ENCODE results near the gene TUBGCP6. TPM values are rescaled to one million over a fixed set of nuclear protein-coding genes. Genes with fewer than 3 reads are reported as not detected.

Gene TUBGCP6
- total RNA-seq, 4 donors from 2014 or later: 64.6 to 102 (median 80.3) TPM

DNA sequence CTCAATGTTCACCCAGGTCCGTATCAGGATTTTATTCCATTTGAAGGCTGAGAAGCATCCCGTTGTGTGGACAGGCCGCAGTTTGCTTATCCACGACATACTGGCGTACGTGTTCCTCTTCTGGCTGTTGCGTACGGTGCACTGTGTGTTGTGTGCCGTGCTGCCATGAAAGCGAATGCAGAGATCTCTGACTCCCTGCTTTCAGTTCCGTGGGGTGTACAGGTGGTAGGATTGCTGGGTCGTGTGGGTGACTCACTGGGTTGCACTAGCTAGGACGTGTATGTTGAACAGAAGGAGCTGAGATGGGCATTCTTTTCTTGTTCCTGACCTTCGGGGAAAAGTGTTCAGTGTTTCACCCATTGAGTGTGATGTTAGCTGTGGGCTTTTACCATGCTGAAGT is 33.7 kb downstream of the TUBGCP6 start:
- Histone ChIP-seq H3K27ac (no peak overlapping the region), H3K36me3 (peaks cover 31 to 37% of the 10 kb centered on the region in 2 donors), H3K4me3 (replicated peaks in 1 of 3) (no peak overlapping the region), H3K9me3 (no peaks in the 10 kb centered on the region), H3K4me1 (no peaks in the 10 kb centered on the region), H3K27me3 (no peaks in the 10 kb centered on the region)
- intact Hi-C loops (cut with DNase I): loop anchor here (2.0 to 10.0 kb wide), 2 partner anchors 62 to 286 kb away; no protein-coding TSS in a partner anchor
- 91 to 95% methylated on average over 14 of the region's 14 CpGs for WGBS, 2 donors
- TF ChIP-seq, protein P1, sequence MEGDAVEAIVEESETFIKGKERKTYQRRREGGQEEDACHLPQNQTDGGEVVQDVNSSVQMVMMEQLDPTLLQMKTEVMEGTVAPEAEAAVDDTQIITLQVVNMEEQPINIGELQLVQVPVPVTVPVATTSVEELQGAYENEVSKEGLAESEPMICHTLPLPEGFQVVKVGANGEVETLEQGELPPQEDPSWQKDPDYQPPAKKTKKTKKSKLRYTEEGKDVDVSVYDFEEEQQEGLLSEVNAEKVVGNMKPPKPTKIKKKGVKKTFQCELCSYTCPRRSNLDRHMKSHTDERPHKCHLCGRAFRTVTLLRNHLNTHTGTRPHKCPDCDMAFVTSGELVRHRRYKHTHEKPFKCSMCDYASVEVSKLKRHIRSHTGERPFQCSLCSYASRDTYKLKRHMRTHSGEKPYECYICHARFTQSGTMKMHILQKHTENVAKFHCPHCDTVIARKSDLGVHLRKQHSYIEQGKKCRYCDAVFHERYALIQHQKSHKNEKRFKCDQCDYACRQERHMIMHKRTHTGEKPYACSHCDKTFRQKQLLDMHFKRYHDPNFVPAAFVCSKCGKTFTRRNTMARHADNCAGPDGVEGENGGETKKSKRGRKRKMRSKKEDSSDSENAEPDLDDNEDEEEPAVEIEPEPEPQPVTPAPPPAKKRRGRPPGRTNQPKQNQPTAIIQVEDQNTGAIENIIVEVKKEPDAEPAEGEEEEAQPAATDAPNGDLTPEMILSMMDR (IDR thresholded peaks at IDR 0.05): no peak
- TF ChIP-seq POLR2A (IDR thresholded peaks at IDR 0.05): no peak
- no peak for DNase-seq

DNA sequence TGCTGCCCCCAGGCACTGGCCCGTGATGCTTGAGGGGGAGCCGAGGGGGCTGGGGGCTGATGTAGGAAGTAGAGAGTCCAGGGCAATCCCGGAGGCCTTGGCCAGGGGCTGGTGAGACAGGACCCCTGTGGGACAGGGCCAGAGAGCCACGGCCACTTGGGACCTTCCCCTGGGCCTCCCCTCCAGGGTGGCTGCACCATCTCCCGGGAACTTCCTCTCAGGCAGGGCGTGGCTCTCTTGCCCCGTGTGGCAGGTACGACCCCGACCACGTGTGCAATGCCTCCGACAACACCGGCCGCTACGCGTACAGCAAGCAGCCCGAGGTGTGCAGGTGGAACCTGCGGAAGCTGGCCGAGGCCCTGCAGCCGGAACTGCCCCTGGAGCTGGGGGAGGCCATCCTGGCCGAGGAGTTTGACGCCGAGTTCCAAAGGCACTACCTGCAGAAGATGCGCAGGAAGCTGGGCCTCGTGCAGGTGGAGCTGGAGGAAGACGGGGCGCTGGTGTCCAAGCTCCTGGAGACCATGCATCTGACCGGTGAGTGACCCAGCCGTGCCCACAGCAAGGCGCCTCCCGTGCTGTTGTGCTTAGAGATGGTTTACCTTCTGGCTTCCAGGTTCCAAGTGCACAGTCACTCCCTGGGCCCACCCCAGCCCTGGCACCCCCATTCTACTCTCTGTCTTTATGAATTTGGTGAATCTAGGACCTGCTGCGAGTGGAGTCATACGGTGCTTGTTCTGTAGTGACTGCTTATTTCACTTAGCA is 34.3 kb downstream of the TUBGCP6 start:
- H3K27me3 ChIP-seq: no peaks in the 10 kb centered on the region
- no peak overlapping the region for H3K4me3 ChIP-seq (replicated peaks in 1 of 3)
- no peak overlapping the region for H3K27ac ChIP-seq
- 96 to 98% methylated on average over 5 to 27 of the region's 32 CpGs for WGBS, 2 donors
- no peak for DNase-seq
- no peaks in the 10 kb centered on the region for H3K4me1 ChIP-seq
- H3K36me3 ChIP-seq: peaks cover 25 to 31% of the 10 kb centered on the region in 2 donors
- intact Hi-C loops (cut with DNase I): loop anchor here (2.0 to 10.0 kb wide), 2 partner anchors 62 to 286 kb away; no protein-coding TSS in a partner anchor
- no peak for TF ChIP-seq POLR2A (IDR thresholded peaks at IDR 0.05)
- TF ChIP-seq, protein P1 (IDR thresholded peaks at IDR 0.05): no peak
- no peaks in the 10 kb centered on the region for H3K9me3 ChIP-seq

DNA sequence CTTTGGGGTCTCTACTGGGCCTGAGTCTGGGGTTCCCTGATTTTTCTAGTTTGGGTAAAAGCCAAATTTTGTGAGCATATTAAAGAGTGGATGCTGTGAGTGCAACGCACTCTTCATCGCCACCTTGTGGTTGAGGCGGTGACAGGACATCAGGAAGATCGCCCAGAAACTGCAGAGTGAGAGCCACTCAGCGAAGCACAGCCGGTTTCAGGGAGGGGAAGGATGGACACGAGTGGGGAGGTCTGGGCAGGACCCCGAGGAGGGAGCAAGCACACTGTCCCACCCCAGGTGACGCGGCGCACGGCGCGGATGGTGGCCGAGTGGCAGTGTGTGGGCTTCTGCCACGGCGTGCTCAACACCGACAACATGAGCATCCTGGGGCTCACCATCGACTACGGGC is 34.9 kb downstream of the TUBGCP6 start:
- Histone ChIP-seq H3K4me3 (replicated peaks in 1 of 3) (no peak overlapping the region), H3K27ac (no peak overlapping the region), H3K4me1 (no peaks in the 10 kb centered on the region), H3K9me3 (no peaks in the 10 kb centered on the region), H3K36me3 (peaks cover 24 to 30% of the 10 kb centered on the region in 2 donors), H3K27me3 (no peaks in the 10 kb centered on the region)
- TF ChIP-seq, protein P1 (IDR thresholded peaks at IDR 0.05): peak; percentile 72 to 87 (median 79)
- no peak for TF ChIP-seq POLR2A (IDR thresholded peaks at IDR 0.05)
- 53 to 64% methylated on average over 15 to 20 of the region's 20 CpGs for WGBS, 2 donors
- intact Hi-C loops (cut with DNase I): loop anchor here (2.0 to 10.0 kb wide), 2 partner anchors 61 to 285 kb away; no protein-coding TSS in a partner anchor
- DNase-seq: peak; percentile 69 to 74

DNA sequence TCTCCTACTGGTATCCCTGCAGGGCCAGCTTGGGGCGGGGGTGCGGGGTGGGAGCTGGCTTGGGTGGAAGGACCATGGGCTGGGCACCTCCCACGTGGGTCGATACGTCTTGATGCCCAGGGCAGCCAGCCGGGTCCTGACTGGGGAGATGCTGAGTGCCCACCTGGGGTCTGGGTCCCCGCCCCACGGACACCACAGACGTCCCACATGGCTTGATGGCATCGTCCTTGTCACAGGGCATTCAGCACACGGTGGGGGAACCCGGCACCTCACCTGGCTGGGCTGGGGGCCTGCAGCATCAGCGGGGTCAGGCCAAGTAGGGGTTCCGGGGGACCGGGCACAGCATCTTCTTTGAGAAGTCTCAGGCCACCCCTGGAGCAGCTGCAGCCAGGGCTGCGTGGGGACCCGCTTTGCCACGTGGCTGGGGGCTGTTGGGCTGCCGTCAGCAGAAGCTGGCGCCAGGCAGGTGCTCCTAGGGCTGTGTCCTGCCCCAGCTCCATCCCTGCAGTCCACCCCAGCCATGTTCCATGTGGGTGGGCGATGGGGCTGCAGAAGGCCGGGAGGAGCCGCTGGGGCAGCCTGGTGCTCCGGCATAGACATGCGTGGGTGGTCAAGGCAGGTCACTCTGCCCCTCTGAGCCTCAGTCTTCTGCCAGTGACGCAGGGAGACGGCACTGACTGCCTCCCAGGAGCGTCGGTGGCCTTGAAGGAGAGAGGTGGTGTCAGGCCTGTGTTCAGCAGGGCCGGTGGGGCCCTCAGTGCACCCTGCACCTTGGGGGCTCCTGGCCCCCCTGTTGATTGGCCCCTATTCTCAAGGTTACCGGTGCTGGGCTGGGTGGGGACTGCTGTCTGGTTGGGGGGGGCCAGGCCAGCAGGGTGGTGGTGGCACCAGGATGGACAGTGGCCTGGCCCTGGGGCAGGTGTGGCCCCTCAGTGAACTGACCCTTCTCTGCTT is 35.6 kb downstream of the TUBGCP6 start:
- Histone ChIP-seq H3K27ac (no peak overlapping the region), H3K4me3 (replicated peaks in 1 of 3) (no peak overlapping the region), H3K36me3 (peaks cover 24 to 30% of the 10 kb centered on the region in 2 donors), H3K4me1 (no peaks in the 10 kb centered on the region), H3K27me3 (no peaks in the 10 kb centered on the region), H3K9me3 (no peaks in the 10 kb centered on the region)
- intact Hi-C loops (cut with DNase I): no loop called here
- TF ChIP-seq POLR2A (IDR thresholded peaks at IDR 0.05): no peak
- TF ChIP-seq, protein P1 (IDR thresholded peaks at IDR 0.05): no peak
- WGBS, 2 donors: 73 to 93% methylated on average over 3 to 14 of the region's 31 CpGs
- DNase-seq: no peak

Data from thyroid gland (tissue), 4 donors.